Measurements from ENCODE around the gene INTU. TPM values are rescaled to one million over a fixed set of nuclear protein-coding genes. Genes with fewer than 3 reads are reported as not detected.

Gene INTU
- 1 to 10 TPM; 3.6 to 7.7 (median 5.5) TPM for total RNA-seq

DNA sequence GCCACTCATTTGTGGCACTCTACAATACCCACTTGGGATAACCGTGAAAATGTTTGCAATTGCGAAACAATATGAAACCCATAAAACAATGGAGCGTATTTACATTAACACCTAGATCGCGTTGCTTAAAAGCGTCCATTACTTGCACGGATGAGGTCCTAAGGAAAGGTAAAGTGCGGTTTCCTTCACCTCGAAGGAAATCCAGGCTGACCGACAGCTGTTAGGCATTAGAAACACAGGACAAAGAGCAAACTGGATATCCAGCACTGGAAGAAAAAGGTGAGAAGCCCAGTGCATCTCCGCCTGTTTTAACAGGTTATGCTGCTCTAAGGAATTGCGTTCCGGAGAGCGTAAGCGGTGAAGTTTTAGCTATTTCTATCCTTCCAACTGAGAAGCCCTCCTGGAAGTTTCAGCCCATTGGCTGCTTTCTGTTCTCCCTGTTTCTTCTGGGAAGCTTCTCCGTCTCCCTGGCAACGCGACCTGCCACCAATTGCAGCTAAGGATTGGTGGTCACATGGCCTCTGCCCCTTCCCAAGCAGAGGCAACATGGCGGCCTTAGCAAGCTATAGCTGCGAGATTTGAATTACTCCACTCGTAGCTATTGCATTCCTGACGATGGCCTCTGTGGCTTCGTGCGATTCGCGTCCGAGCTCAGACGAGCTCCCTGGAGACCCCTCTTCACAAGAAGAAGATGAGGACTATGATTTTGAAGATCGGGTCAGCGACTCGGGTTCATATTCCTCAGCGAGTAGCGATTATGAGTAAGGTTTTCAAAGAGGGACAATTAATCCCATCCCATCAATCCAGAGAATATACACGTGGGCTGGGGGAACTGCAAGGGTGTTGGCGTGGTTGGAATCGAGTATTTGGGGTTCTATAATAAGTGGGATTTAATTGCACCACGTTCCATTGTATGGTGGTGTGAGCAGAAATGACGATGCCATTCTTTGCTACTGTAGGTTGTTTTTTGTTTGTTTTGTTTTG lies at the start of gene INTU:
Gene INTU, plus strand, starts transcription at position 538 of the 984 bp plus-strand sequence. Its CDS starts 78 bp downstream, at position 616.
- TF ChIP-seq, protein P1, sequence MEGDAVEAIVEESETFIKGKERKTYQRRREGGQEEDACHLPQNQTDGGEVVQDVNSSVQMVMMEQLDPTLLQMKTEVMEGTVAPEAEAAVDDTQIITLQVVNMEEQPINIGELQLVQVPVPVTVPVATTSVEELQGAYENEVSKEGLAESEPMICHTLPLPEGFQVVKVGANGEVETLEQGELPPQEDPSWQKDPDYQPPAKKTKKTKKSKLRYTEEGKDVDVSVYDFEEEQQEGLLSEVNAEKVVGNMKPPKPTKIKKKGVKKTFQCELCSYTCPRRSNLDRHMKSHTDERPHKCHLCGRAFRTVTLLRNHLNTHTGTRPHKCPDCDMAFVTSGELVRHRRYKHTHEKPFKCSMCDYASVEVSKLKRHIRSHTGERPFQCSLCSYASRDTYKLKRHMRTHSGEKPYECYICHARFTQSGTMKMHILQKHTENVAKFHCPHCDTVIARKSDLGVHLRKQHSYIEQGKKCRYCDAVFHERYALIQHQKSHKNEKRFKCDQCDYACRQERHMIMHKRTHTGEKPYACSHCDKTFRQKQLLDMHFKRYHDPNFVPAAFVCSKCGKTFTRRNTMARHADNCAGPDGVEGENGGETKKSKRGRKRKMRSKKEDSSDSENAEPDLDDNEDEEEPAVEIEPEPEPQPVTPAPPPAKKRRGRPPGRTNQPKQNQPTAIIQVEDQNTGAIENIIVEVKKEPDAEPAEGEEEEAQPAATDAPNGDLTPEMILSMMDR (IDR thresholded peaks at IDR 0.05; ENCODE audit: low read depth) = no peak

DNA sequence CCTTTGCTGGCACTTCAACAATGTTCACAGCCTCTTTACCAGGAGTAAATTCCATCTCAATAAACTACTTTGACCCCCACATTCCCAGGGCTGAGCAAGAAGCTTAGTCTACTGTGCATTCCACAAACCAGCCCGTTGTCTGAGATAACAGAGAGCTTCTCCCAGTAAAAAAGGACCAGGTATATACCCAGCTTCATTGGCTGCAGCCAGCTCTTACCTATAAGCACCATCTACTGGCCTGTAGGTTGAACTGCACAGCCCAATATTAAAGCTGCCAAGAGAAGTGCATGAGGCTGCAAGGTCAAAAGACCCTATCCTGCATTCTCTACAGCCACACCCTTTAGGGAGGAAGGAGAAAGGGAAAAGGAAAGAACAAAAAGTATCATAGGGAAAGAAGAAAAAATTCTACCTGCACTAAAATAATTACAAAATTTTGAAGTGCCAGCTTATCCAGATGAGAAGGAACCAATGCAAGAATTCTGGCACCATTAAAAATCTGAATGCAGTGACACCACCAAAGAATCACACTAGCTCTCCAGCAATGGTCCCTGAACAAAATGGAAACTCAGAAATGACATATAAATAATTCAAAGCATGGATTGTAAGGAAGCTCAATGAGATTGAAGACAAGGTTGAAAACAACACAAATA lies 45.7 kb upstream of the INTU start:
- TF ChIP-seq, protein P1 (IDR thresholded peaks at IDR 0.05; ENCODE audit: low read depth) = no peak

DNA sequence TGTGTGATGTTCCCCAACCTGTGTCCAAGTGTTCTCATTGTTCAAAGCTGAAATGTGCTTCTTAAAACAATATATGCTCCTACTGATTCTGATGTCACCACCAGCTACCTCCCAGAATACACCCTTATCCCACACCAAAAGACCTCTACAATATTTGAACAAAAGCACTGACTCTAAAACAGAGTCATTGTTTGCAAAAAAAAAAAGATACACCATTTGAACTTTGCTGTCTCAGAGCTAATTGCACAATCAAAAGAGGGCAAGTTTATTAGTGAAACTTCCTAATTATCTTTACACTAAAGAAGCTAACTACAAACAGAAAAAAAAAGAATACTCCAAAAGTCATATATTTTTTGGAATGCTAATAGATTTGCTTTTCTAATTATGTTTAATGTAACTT lies 34.1 kb upstream of the INTU start:
- TF ChIP-seq, protein P1 (IDR thresholded peaks at IDR 0.05; ENCODE audit: low read depth) = no peak

DNA sequence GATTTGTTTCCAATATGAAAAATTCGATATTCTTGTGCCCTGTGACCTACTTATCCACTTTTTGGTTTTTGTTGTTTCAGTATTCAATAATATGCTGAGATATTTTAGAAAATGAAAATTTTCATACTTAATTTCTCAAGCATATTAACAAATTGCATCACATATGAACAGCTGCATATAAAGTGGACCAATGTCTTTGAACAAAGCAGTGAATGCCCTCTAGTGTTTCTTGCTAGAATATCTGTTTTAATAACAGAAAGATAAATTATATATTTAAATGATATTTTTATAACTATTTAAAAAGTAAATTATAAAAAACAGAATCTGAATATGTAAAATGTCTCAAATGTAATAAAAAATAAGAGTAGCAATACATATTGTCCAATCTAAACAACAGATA lies 31.7 kb upstream of the INTU start:
- TF ChIP-seq, protein P1 (IDR thresholded peaks at IDR 0.05; ENCODE audit: low read depth) = no peak

DNA sequence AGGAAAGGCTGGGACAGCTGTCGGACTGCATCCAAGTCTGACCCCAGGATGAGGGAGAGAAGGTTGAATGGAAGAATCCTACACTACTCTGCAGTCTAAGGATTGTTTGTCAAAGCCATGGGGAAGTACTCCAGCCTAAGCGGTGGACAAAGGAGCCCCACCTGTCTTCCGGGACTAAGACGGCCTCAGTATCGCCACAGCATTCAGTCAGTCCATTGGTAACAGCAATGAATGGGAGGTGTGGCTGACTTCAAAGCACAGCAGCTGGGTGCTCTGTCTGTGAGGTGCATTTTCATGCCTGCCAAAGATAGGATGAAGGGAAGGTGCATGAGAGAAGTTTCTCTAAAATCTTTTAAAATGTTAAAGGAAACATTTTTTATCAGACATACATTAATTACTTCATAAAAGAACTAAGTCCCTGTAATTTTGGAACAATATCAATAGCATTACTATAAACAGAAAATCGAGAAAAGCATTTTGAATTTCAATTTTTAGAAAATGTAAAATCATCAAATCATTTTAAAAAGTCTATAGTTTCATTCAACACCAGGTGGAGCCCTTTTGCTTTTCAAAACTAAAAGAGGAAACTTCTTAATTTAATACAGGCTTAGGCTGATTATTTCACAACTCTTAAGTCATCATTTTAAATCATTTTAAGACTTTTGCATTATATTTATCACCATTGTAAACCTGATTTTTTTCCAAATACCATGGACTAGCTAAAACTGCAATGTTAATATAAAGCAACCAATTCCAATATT lies 27.6 kb upstream of the INTU start:
- TF ChIP-seq, protein P1 (IDR thresholded peaks at IDR 0.05; ENCODE audit: low read depth) = no peak

DNA sequence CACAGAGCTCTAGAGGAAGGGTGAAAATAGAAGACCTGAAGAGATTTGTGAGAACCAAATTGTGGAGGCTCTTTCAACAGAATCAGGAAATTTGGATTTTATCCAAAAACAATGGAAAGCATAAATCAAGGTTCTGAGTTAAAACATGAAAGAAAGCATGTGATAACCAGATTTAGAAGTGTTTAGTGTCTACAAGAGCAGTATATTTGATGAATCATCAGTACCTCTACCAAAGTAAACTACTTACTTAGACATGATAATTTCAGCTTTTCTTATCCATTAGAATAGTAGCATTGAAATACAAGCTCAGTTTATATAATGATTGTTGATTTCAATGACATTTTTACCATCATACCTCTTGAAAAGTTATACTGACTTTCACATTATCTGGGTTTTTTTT lies 25.9 kb upstream of the INTU start:
- TF ChIP-seq, protein P1 (IDR thresholded peaks at IDR 0.05; ENCODE audit: low read depth) = no peak
